H1 (cell line): ENCODE results near the gene SESN2. TPM values are rescaled to one million over a fixed set of nuclear protein-coding genes. Genes with fewer than 3 reads are reported as not detected.

Experiments used
- CTCF ChIA-PET: fragments of 300-600 bp; sonication (Branson Sonifier 250); formaldehyde crosslinking; loops from one replicate; lab custom pipeline; 2021; ENCODE audit not compliant: partially characterized antibody; lab: Charles Lee
- POLR2A ChIA-PET: fragments of 300-600 bp; sonication (Branson Sonifier 250); formaldehyde crosslinking; loops from one replicate; lab custom pipeline; 2021; ENCODE audit warnings: inconsistent platforms; ENCODE audit not compliant: partially characterized antibody; lab: Charles Lee
- DNase-seq, 2 experiments: peaks; one replicate each; pipeline versions ENCODE4 v3.0.0 to v3.0.0-alpha.2; 2010 to 2022; ENCODE audit warnings: low spot score in 2 of 2, low read depth in 1 of 2, mixed read lengths in 1 of 2
- FAIRE-seq: peaks from 2 replicates; lab custom pipeline; 2011; peaks lifted over from hg19 to GRCh38; lab: Jason Lieb, UNC
- H2AFZ ChIP-seq: 2 replicates; pipeline ENCODE4 v1.8.1; 2012; ENCODE audit warnings: low read length, inconsistent platforms
- H2AK5ac ChIP-seq: 2 replicates; pipeline ENCODE4 v1.6.1; 2013; ENCODE audit warnings: low read depth, low read length
- H2BK120ac ChIP-seq: replicated peaks from 2 replicates; pipeline ENCODE3; 2013; ENCODE audit warnings: low read depth, low read length, inconsistent platforms
- H2BK12ac ChIP-seq: 2 replicates; pipeline ENCODE4 v1.6.1; 2013; ENCODE audit warnings: low read depth, low read length
- H2BK15ac ChIP-seq: 2 replicates; pipeline ENCODE4 v1.6.1; 2013; ENCODE audit warnings: low read length
- H2BK20ac ChIP-seq: 2 replicates; pipeline ENCODE4 v1.6.1; 2013; ENCODE audit warnings: low read length
- H2BK5ac ChIP-seq: 2 replicates; pipeline ENCODE4 v1.6.1; 2013; ENCODE audit warnings: low read depth, low read length
- H3K14ac ChIP-seq: 2 replicates; pipeline ENCODE4 v1.6.1; 2013; ENCODE audit warnings: inconsistent platforms; ENCODE audit not compliant: insufficient read length
- H3K18ac ChIP-seq: 2 replicates; pipeline ENCODE4 v1.6.1; 2013; ENCODE audit warnings: low read length; ENCODE audit errors: extremely low read depth
- H3K23ac ChIP-seq: 2 replicates; pipeline ENCODE4 v1.6.1; 2013; ENCODE audit warnings: inconsistent platforms; ENCODE audit not compliant: insufficient read length
- H3K23me2 ChIP-seq: 2 replicates; pipeline ENCODE4 v1.6.1; 2013; ENCODE audit warnings: low read depth, low read length
- H3K27ac ChIP-seq: 2 replicates; pipeline ENCODE4 v1.6.1; 2011; ENCODE audit warnings: low read depth, low read length, inconsistent platforms
- H3K27me3 ChIP-seq, 4 experiments: replicated peaks in 1 of 4; 1 replicate in 1 of 4; 2 replicates in 3 of 4; pipeline versions ENCODE4 v1.6.1 to v1.8.1; 2011 to 2013; ENCODE audit warnings: low read length in 3 of 4, mild to moderate bottlenecking in 3 of 4, inconsistent platforms in 2 of 4, mixed read lengths in 2 of 4, moderate library complexity in 1 of 4; ENCODE audit not compliant: control insufficient read depth in 3 of 4, insufficient read depth in 3 of 4; ENCODE audit errors: extremely low read depth in 1 of 4
- H3K36me3 ChIP-seq, 4 experiments: 2 replicates each; pipeline versions ENCODE4 v1.6.1 to v1.8.1; 2011 to 2013; ENCODE audit warnings: mild to moderate bottlenecking in 4 of 4, low read length in 3 of 4, moderate library complexity in 2 of 4, control low read depth in 1 of 4, inconsistent platforms in 1 of 4; ENCODE audit not compliant: insufficient read depth in 4 of 4, control insufficient read depth in 2 of 4
- H3K4ac ChIP-seq: replicated peaks from 2 replicates; pipeline ENCODE3; 2013; ENCODE audit warnings: low read length, low read depth, mixed read lengths, inconsistent platforms; ENCODE audit not compliant: insufficient read length
- H3K4me1 ChIP-seq, 4 experiments: replicated peaks in 1 of 4; 1 replicate in 1 of 4; 2 replicates in 3 of 4; pipeline versions ENCODE4 v1.6.1 to v1.8.1; 2011 to 2013; ENCODE audit warnings: low read length in 3 of 4, inconsistent platforms in 2 of 4, mixed read lengths in 1 of 4; ENCODE audit not compliant: insufficient read depth in 4 of 4, control insufficient read depth in 3 of 4
- H3K4me2 ChIP-seq, 2 experiments: 2 replicates each; pipeline versions ENCODE4 v1.6.1 to v1.8.1; 2011 to 2013; ENCODE audit warnings: low read depth in 2 of 2, low read length in 2 of 2, control low read depth in 1 of 2, inconsistent platforms in 1 of 2, mild to moderate bottlenecking in 1 of 2; ENCODE audit not compliant: insufficient read depth in 1 of 2
- H3K4me3 ChIP-seq, 4 experiments: fragments of 200-600, 300-600 bp in 1 of 4; sonication (generic), shearing (Covaris generic), sonication (Bioruptor Twin) in 1 of 4; 2 replicates each; pipeline versions ENCODE4 v1.5.1 to v1.8.1; 2011 to 2016; ENCODE audit warnings: low read length in 4 of 4, low read depth in 3 of 4, control low read depth in 2 of 4, inconsistent platforms in 2 of 4, mild to moderate bottlenecking in 2 of 4, mixed read lengths in 1 of 4, moderate library complexity in 1 of 4; ENCODE audit not compliant: insufficient read depth in 2 of 4; ENCODE audit errors: extremely low read depth in 1 of 4
- H3K56ac ChIP-seq: replicated peaks from 2 replicates; pipeline ENCODE3; 2013; ENCODE audit warnings: low read depth, mild to moderate bottlenecking, mixed read lengths, low read length, inconsistent platforms; ENCODE audit not compliant: insufficient read length
- H3K79me1 ChIP-seq: 2 replicates; pipeline ENCODE4 v1.6.1; 2013; ENCODE audit warnings: low read depth, low read length, control low read depth
- H3K79me2 ChIP-seq, 2 experiments: 2 replicates each; pipeline versions ENCODE4 v1.6.1 to v1.8.1; 2012 to 2013; ENCODE audit warnings: low read length in 2 of 2, mild to moderate bottlenecking in 2 of 2, inconsistent platforms in 1 of 2; ENCODE audit not compliant: insufficient read depth in 2 of 2, control insufficient read depth in 1 of 2
- H3K9ac ChIP-seq, 4 experiments: replicated peaks in 1 of 4; 1 replicate in 1 of 4; 2 replicates in 3 of 4; pipeline versions ENCODE4 v1.6.1 to v1.8.1; 2011 to 2013; ENCODE audit warnings: low read depth in 3 of 4, low read length in 3 of 4, control low read depth in 2 of 4, mild to moderate bottlenecking in 2 of 4, moderate library complexity in 2 of 4, inconsistent platforms in 1 of 4; ENCODE audit errors: extremely low read depth in 1 of 4
- H3K9me3 ChIP-seq, 2 experiments: 2 replicates each; pipeline versions ENCODE4 v1.6.1 to v1.8.1; 2012 to 2013; ENCODE audit warnings: mild to moderate bottlenecking in 2 of 2, moderate library complexity in 2 of 2, control low read depth in 1 of 2, inconsistent platforms in 1 of 2, low read depth in 1 of 2, low read length in 1 of 2, mixed read lengths in 1 of 2; ENCODE audit not compliant: insufficient read depth in 2 of 2
- H4K20me1 ChIP-seq, 2 experiments: replicated peaks in 1 of 2; 2 replicates each; pipeline versions ENCODE3 to v1.8.1; 2011 to 2013; ENCODE audit warnings: inconsistent platforms in 2 of 2, low read length in 2 of 2, mild to moderate bottlenecking in 1 of 2; ENCODE audit not compliant: insufficient read depth in 2 of 2, control insufficient read depth in 1 of 2
- H4K5ac ChIP-seq: 2 replicates; pipeline ENCODE4 v1.6.1; 2013; ENCODE audit warnings: low read length, low read depth, mixed read lengths, inconsistent platforms; ENCODE audit not compliant: insufficient read length
- H4K8ac ChIP-seq: 2 replicates; pipeline ENCODE4 v1.8.0; 2013; ENCODE audit warnings: mild to moderate bottlenecking, moderate library complexity, low read length, inconsistent platforms; ENCODE audit not compliant: insufficient read depth; ENCODE audit errors: extremely low read depth
- H4K91ac ChIP-seq: replicated peaks from 2 replicates; pipeline ENCODE3; 2013; ENCODE audit warnings: low read length, mixed read lengths, inconsistent platforms; ENCODE audit not compliant: insufficient read length
- BACH1 ChIP-seq: IDR thresholded peaks from 2 replicates; pipeline ENCODE4 v1.6.1; 2012; ENCODE audit warnings: low read length, improper control_type of control experiment
- EP300 ChIP-seq, 2 experiments: IDR thresholded peaks; 1 replicate in 1 of 2; 2 replicates in 1 of 2; pipeline ENCODE4 v1.6.1; 2011 to 2012; ENCODE audit warnings: low read depth in 2 of 2, low read length in 2 of 2, mild to moderate bottlenecking in 2 of 2, borderline replicate concordance in 1 of 2, inconsistent platforms in 1 of 2, moderate library complexity in 1 of 2
- POLR2AphosphoS5 ChIP-seq: IDR thresholded peaks from 2 replicates; pipeline ENCODE4 v1.6.1; 2011; ENCODE audit warnings: low read depth, low read length
- SP1 ChIP-seq: IDR thresholded peaks from 2 replicates; pipeline ENCODE4 v1.6.1; 2011; ENCODE audit warnings: low read depth, low read length
- WGBS, 2 experiments: shearing (Covaris generic) in 1 of 2; methylation state at CpG; one replicate each; pipeline versions ENCODE4 v1.1.6 to v1.1.7; 2013 to 2015; ENCODE audit warnings: low lambda C conversion rate in 2 of 2, mixed read lengths in 2 of 2, inconsistent platforms in 1 of 2, low coverage in 1 of 2, missing lambda C conversion rate in 1 of 2; ENCODE audit not compliant: insufficient replicate concordance in 2 of 2, insufficient coverage in 1 of 2, insufficient read length in 1 of 2; ENCODE audit errors: extremely low coverage in 1 of 2, missing lambda C conversion rate in 1 of 2; 5-methylcytosine and 5-hydroxymethylcytosine counted together
- polyA plus RNA-seq, 7 experiments: library from polyadenylated mRNA; depleted of rRNA in 3 of 7; stranded (reverse) in 5 of 7; unstranded in 2 of 7; fragments of >200 nt in 5 of 7; fragments of 200-250 nt in 2 of 7; gene quantifications; 1 replicate in 5 of 7; 2 replicates in 1 of 7; 4 replicates in 1 of 7; pipeline versions ENCODE4 v1.2.1 to v1.2.3, GENCODE V29; 2011 to 2013; ENCODE audit warnings: missing spikeins in 2 of 7, mixed read lengths in 2 of 7
- total RNA-seq: library from RNA; stranded (reverse); fragmentation: NEBNext Ultra II Directional; extraction: Animal tissue kit (Norgen Biotek cat#: 25700); gene quantifications from 2 replicates; pipeline ENCODE4 v1.2.1, GENCODE V29; 2021

Gene SESN2
- total and polyA plus RNA-seq, 2 of the 8 experiments (the other 6 are each of a cell fraction or from before 2014, with no cell fraction given): 25.1 to 33.0 TPM

GRCh38 chr1:28282426-28283407 lies 23.4 kb downstream of the SESN2 start:
- Histone ChIP-seq H3K27ac (peak overlapping the region; percentile 21; the same call in 1 of the 2 replicates), H3K23me2 (no peaks in the 10 kb centered on the region), H3K27me3 (no peaks in the 10 kb centered on the region), H2AK5ac (no peak overlapping the region), H3K9me3 (no peaks in the 10 kb centered on the region), H3K79me2 (no peaks in the 10 kb centered on the region), H3K23ac (no peak overlapping the region), H3K4ac (no peak overlapping the region), H2AFZ (no peak overlapping the region), H3K18ac (no peak overlapping the region), H3K56ac (no peak overlapping the region), H2BK15ac (no peak overlapping the region), H2BK5ac (no peak overlapping the region; the same call in 1 of the 2 replicates), H4K91ac (no peak overlapping the region), H2BK120ac (no peak overlapping the region), H2BK12ac (no peak overlapping the region), H3K79me1 (no peaks in the 10 kb centered on the region), H3K14ac (no peak overlapping the region), H4K5ac (no peak overlapping the region), H4K20me1 (peaks cover 0 to 5% of the 10 kb centered on the region in 2 experiments), H4K8ac (no peak overlapping the region), H3K4me3 (no peak overlapping the region), H3K9ac (no peak overlapping the region), H3K4me1 (no peaks in the 10 kb centered on the region), H3K4me2 (no peak overlapping the region), H2BK20ac (no peak overlapping the region), H3K36me3 (peaks cover 23 to 46% (median 39%) of the 10 kb centered on the region in 4 experiments)
- TF ChIP-seq BACH1 (no peak), EP300 (IDR thresholded peaks at IDR 0.05; ENCODE audit: borderline replicate concordance in 1 of 2, low read depth in 2 of 2, low read length in 2 of 2) (no peak), SP1 (no peak), POLR2AphosphoS5 (peak; percentile 47; the same call in 1 of the 2 replicates)
- POLR2A ChIA-PET: interaction anchor here (1.1 to 20.8 kb wide), 6 partner anchors 13 to 47 kb away, joined by 3 to 324 read pairs (median 6); partner anchors contain the start of genes MED18 and SESN2
- CTCF ChIA-PET: interaction anchor here (1.9 kb wide), 1 partner anchor 34 kb away, joined by 4 read pairs; no protein-coding TSS in a partner anchor
- no peak for DNase-seq
- 87% methylated on average over 13 of the region's 14 CpGs; no CpG with 5 or more reads in 1 of the 2 experiments for WGBS, 2 experiments
- FAIRE-seq: no peak
